AG04450 (cell line): ENCODE results near the gene MCC. TPM values are rescaled to one million over a fixed set of nuclear protein-coding genes. Genes with fewer than 3 reads are reported as not detected.
A peak's percentile ranks its signal among the peaks of the same experiment; 100 is the strongest.

ENCODE experiments used
- CTCF ChIA-PET: fragments of 300-600, 350-600 bp; formaldehyde crosslinking; extraction: SDS; loops from one replicate; lab custom pipeline; 2022; ENCODE audit warnings: antibody characterized with exemption, inconsistent platforms; lab: Charles Lee
- POLR2A ChIA-PET: fragments of 350-600 bp; formaldehyde crosslinking; extraction: SDS; loops from one replicate; lab custom pipeline; 2021; ENCODE audit warnings: antibody characterized with exemption, inconsistent platforms; lab: Yijun Ruan, JAX
- DNase-seq: peaks from one replicate; pipeline ENCODE4 v3.0.0-alpha.2; 2011; ENCODE audit warnings: low read depth, low spot score
- H3K27ac ChIP-seq: one replicate; pipeline ENCODE4 v1.5.1; 2012; ENCODE audit warnings: low read depth, low read length, control low read depth
- H3K27me3 ChIP-seq: one replicate; pipeline ENCODE4 v1.6.0; 2012; ENCODE audit warnings: low read length; ENCODE audit not compliant: control insufficient read depth, insufficient read depth
- H3K4me3 ChIP-seq: 2 replicates; pipeline ENCODE4 v1.5.1; 2011; ENCODE audit warnings: mild to moderate bottlenecking, low read depth, low read length, control low read depth
- H3K9me3 ChIP-seq: 2 replicates; pipeline ENCODE4 v1.5.1; 2012; ENCODE audit warnings: low read length; ENCODE audit not compliant: control insufficient read depth, insufficient read depth
- CTCF ChIP-seq: IDR thresholded peaks from 2 replicates; pipeline ENCODE4 v1.5.1; 2011; ENCODE audit warnings: low read depth, low read length, control low read depth, inconsistent platforms
- polyA plus RNA-seq: library from polyadenylated mRNA; depleted of rRNA; stranded (reverse); fragments of >200 nt; gene quantifications from 2 replicates; pipeline ENCODE4 v1.2.3, GENCODE V29; 2011

The MCC gene
- polyA plus RNA-seq, 1 experiment, result 17.5 TPM

- no peak overlapping the region for H3K4me3 ChIP-seq
- DNase-seq, result no peak
- no peaks in the 10 kb centered on the region for H3K27me3 ChIP-seq
- TF ChIP-seq CTCF, result no peak
- POLR2A ChIA-PET, result no interaction called here
- no peak overlapping the region for H3K27ac ChIP-seq
- no peaks in the 10 kb centered on the region for H3K9me3 ChIP-seq
- CTCF ChIA-PET, result interaction anchor here (6.2 kb wide), 1 partner anchor 13 kb away, joined by 71 read pairs; no protein-coding TSS in a partner anchor
These were observed 504.9 kb downstream of the MCC start for GRCh38 chr5:112983363-112983762.

GRCh38 chr5:112979723-112980122, 508.5 kb downstream of the MCC start:
- Histone ChIP-seq H3K27ac (no peak overlapping the region), H3K27me3 (no peaks in the 10 kb centered on the region), H3K4me3 (peak overlapping the region; percentile 31), H3K9me3 (peaks cover 5% of the 10 kb centered on the region; the same call in 1 of the 2 replicates)
- no peak for TF ChIP-seq CTCF
- ChIA-PET POLR2A (no interaction called here), CTCF (interaction anchor here (1.4 to 3.1 kb wide), 2 partner anchors 16 to 633 kb away, joined by 5 to 19 read pairs; no protein-coding TSS in a partner anchor)
- no peak for DNase-seq

GRCh38 chr5:112978836-112979235, 509.4 kb downstream of the MCC start:
- no peak for DNase-seq
- H3K9me3 ChIP-seq, result peaks cover 5% of the 10 kb centered on the region; the same call in 1 of the 2 replicates
- ChIA-PET POLR2A (no interaction called here), CTCF (interaction anchor here (0.5 to 3.1 kb wide), 6 partner anchors 15 to 634 kb away, joined by 3 to 19 read pairs (median 5); no protein-coding TSS in a partner anchor)
- H3K27ac ChIP-seq, result no peak overlapping the region
- TF ChIP-seq CTCF, result no peak
- peak overlapping the region; percentile 20; the same call in 1 of the 2 replicates for H3K4me3 ChIP-seq
- no peaks in the 10 kb centered on the region for H3K27me3 ChIP-seq

GRCh38 chr5:112977440-112977861, 510.8 kb downstream of the MCC start:
- POLR2A ChIA-PET, result no interaction called here
- Histone ChIP-seq H3K27ac (peak overlapping the region; percentile 94), H3K4me3 (peak overlapping the region; percentile 95), H3K27me3 (no peaks in the 10 kb centered on the region), H3K9me3 (peaks cover 5% of the 10 kb centered on the region; the same call in 1 of the 2 replicates)
- no peak for DNase-seq
- CTCF ChIA-PET, result no interaction called here
- no peak for TF ChIP-seq CTCF
